ENCODE data around the gene EPS15.

DNA sequence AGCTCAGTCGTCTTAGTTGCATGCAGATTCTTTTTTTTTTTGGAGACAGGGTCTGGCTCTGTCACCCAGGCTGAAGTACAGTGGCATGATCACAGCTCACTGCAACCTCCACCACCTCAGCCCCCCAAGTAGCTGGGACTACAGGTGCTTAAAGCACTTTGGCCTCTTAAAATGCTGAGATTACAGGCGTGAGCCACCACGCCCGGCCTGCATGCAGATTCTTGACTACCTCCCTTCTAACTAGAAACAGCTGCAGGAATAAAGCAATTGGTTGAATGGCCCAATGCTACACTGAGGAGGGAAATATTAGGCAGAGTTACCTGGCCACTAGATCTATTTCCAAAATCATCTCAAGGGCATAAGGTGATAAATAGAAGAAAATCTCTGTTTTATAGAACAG lies 159.2 kb downstream of the EPS15 start:
- no peak for TF ChIP-seq CTCF (conservative IDR thresholded peaks at IDR 0.05; ENCODE audit: low read depth, low read length)
- no peak for TF ChIP-seq EZH2 (IDR thresholded peaks at IDR 0.05; ENCODE audit: low read length, unreplicated experiment)
- no peak for TF ChIP-seq EZH2phosphoT487 (IDR thresholded peaks at IDR 0.05; ENCODE audit: borderline replicate concordance, low read length)
